Smooth muscle cell (in vitro differentiated cells): Measurements from ENCODE around the gene SECTM1. TPM values are rescaled to one million over a fixed set of nuclear protein-coding genes. Genes with fewer than 3 reads are reported as not detected.
A peak's percentile ranks its signal among the peaks of the same experiment; 100 is the strongest.

Experiments used
- DNase-seq: peaks from one replicate; lab custom pipeline; 2025; ENCODE audit not compliant: unreplicated experiment; lab: John Stamatoyannopoulos, UW
- H2AFZ ChIP-seq: fragments of 200-600 bp; sonication (generic); 2 replicates; pipeline ENCODE4 v1.6.0; 2016; ENCODE audit warnings: antibody characterized with exemption, low read depth, mild to moderate bottlenecking
- H3F3A ChIP-seq: fragments of 200-600 bp; sonication (generic); 2 replicates; pipeline ENCODE4 v1.6.0; 2017; ENCODE audit warnings: antibody characterized with exemption, low read depth
- H3K27ac ChIP-seq: fragments of 200-600 bp; sonication (generic); 2 replicates; pipeline ENCODE4 v1.5.1; 2016; ENCODE audit warnings: low read depth, mild to moderate bottlenecking
- H3K27me3 ChIP-seq: fragments of 200-600 bp; sonication (generic); 2 replicates; pipeline ENCODE4 v1.6.1; 2016; ENCODE audit warnings: low read depth, mild to moderate bottlenecking
- H3K36me3 ChIP-seq: fragments of 200-600 bp; sonication (generic); 2 replicates; pipeline ENCODE4 v1.5.1; 2016; ENCODE audit warnings: low read depth
- H3K4me1 ChIP-seq: fragments of 200-600 bp; sonication (generic); 2 replicates; pipeline ENCODE4 v1.5.1; 2016; ENCODE audit warnings: low read depth
- H3K4me2 ChIP-seq: fragments of 200-600 bp; sonication (generic); 2 replicates; pipeline ENCODE4 v1.6.0; 2016; ENCODE audit warnings: mild to moderate bottlenecking
- H3K4me3 ChIP-seq: fragments of 200-600 bp; sonication (generic); 2 replicates; pipeline ENCODE4 v1.5.1; 2016; ENCODE audit warnings: mild to moderate bottlenecking
- H3K79me2 ChIP-seq: fragments of 200-600 bp; sonication (generic); 2 replicates; pipeline ENCODE4 v1.6.0; 2016; ENCODE audit warnings: low read depth, mild to moderate bottlenecking
- H3K9ac ChIP-seq: fragments of 200-600 bp; sonication (generic); 2 replicates; pipeline ENCODE4 v1.6.0; 2016; ENCODE audit warnings: low read depth
- H3K9me3 ChIP-seq: fragments of 200-600 bp; sonication (generic); replicated peaks from 2 replicates; pipeline ENCODE4 v1.5.1; 2016; ENCODE audit warnings: low read depth
- H4K20me1 ChIP-seq: fragments of 200-600 bp; sonication (generic); 2 replicates; pipeline ENCODE4 v1.6.0; 2016; ENCODE audit warnings: low read depth
- CTCF ChIP-seq: fragments of 200-600 bp; sonication (generic); IDR thresholded peaks from 2 replicates; pipeline ENCODE4 v1.5.1; 2017; ENCODE audit warnings: borderline replicate concordance, mild to moderate bottlenecking, antibody characterized with exemption; ENCODE audit not compliant: insufficient read depth, poor library complexity, severe bottlenecking
- WGBS: methylation state at CpG from one replicate; pipeline ENCODE4 v1.1.7; 2016; ENCODE audit warnings: low lambda C conversion rate; 5-methylcytosine and 5-hydroxymethylcytosine counted together
- polyA plus RNA-seq: library from polyadenylated mRNA; unstranded; fragments of >200 nt; fragmentation: Nextera tagmentation; extraction: Ambion mirVana; gene quantifications from 2 replicates; pipeline ENCODE4 v1.2.1, GENCODE V29; 2016
- total RNA-seq: library from RNA; depleted of rRNA; stranded (reverse); fragments of >200 nt; gene quantifications from 2 replicates; pipeline ENCODE4 v1.2.3, GENCODE V29; 2014

SECTM1 gene
- total and polyA plus RNA-seq, 2 experiments from 2014 or later, result 0.49 TPM; not detected in 1

GRCh38 chr17:82273327-82274133, 60.0 kb downstream of the SECTM1 start, which contains the start of gene CSNK1D:
CSNK1D (minus strand) TSS chr17:82273700; CDS start chr17:82273381, 319 bp downstream.
- DNase-seq, result peak; percentile 89
- peaks cover 13% of the 10 kb centered on the region for H3K4me1 ChIP-seq

DNA sequence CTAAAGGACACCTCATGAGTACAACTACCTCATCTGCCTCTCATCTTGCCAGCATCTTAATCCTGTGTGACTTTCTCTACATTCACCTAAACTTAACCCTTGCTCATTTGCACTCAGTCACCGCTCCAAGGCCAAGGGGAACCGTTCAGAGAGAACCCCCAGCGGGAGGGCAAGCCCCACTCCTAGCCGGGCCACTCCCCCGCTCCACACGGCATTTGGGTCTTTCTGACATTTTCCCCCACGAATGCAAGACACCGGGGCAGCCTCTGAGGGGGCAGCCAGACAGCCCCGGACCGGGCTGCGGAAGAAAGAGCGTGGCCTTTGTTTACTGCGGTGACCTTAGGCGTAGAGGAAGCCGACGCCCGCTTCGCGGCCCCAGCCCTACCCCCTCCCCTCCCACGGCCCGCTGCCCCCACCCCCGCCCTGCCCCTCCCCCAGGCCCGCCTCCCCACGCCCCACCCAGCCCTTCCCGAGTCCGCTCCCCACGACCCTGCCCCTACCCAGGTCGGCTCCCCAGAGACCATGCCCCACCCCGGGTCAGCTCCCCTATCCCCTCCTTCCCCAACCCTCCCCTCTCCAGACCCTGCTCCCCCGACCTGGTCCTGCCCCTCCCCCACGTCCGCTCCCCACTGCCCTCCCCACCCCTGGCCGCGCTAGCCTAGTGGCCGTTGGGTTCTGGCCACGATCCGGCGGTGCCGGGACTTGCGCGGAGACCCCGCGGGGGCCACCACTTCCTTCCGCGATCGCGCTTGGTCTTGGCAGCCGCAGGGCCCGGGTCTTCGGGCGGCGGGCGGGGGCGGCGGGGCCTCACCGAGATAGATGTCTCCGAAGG, 60.9 kb downstream of the SECTM1 start:
- peak overlapping the region; percentile 94 for H2AFZ ChIP-seq
- peaks cover 50% of the 10 kb centered on the region for H4K20me1 ChIP-seq
- peaks cover 9% of the 10 kb centered on the region for H3F3A ChIP-seq
- DNase-seq, result no peak
- no peaks in the 10 kb centered on the region for H3K36me3 ChIP-seq
- no peaks in the 10 kb centered on the region for H3K9me3 ChIP-seq
- H3K27me3 ChIP-seq, result no peaks in the 10 kb centered on the region
- H3K9ac ChIP-seq, result peak overlapping the region; percentile 99
- H3K4me2 ChIP-seq, result peak overlapping the region; percentile 99
- H3K79me2 ChIP-seq, result peaks cover 57% of the 10 kb centered on the region
- 2% methylated on average over 25 of the region's 57 CpGs for WGBS
- TF ChIP-seq CTCF, result no peak
- H3K4me1 ChIP-seq, result peaks cover 13% of the 10 kb centered on the region
- H3K27ac ChIP-seq, result peak overlapping the region; percentile 99
- peak overlapping the region; percentile 89 for H3K4me3 ChIP-seq

More at GRCh38 chr17:82273327-82274133, 60.0 kb downstream of the SECTM1 start, which contains the start of gene CSNK1D:
- WGBS, result 5% methylated on average over 72 of the region's 80 CpGs
- TF ChIP-seq CTCF, result no peak
- Histone ChIP-seq H2AFZ (peak within 1 kb of the TSS; percentile 94), H3K79me2 (peaks cover 49% of the 10 kb centered on the region), H3K9ac (peak within 1 kb of the TSS; percentile 99), H3F3A (peaks cover 7% of the 10 kb centered on the region), H4K20me1 (peaks cover 41% of the 10 kb centered on the region), H3K27ac (peak within 1 kb of the TSS; percentile 99), H3K27me3 (no peaks in the 10 kb centered on the region), H3K36me3 (no peaks in the 10 kb centered on the region), H3K9me3 (no peaks in the 10 kb centered on the region), H3K4me3 (peak within 1 kb of the TSS; percentile 89), H3K4me2 (peak within 1 kb of the TSS; percentile 99)

DNA sequence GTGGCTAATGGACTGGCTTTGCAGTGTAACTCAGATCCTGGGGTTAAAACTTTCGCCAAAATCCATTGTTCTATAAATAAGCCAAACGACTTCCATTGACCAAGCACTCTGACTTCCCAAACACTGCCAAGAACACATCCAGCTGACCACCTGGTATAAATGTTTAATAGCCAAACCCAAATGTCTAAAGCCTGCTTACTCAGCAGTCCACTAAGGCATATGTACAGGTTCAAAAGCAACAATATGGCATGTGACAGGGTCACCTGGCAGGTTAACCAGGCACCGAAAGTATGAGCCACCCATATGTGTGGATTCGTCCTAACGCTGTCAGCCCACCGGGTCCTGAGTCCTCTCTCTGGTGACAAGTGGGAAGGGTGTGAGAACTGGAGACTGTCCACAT, 62.2 kb downstream of the SECTM1 start:
- no peak for TF ChIP-seq CTCF
- peaks cover 13% of the 10 kb centered on the region for H3K4me1 ChIP-seq
- 99% methylated on average over 6 of the region's 6 CpGs for WGBS
- no peaks in the 10 kb centered on the region for H3K27me3 ChIP-seq
- H3K27ac ChIP-seq, result peak overlapping the region; percentile 5
- H2AFZ ChIP-seq, result no peak overlapping the region
- no peak overlapping the region for H3K4me3 ChIP-seq
- peaks cover 63% of the 10 kb centered on the region for H4K20me1 ChIP-seq
- no peaks in the 10 kb centered on the region for H3K36me3 ChIP-seq
- peaks cover 69% of the 10 kb centered on the region for H3K79me2 ChIP-seq
- peak overlapping the region; percentile 99 for H3K4me2 ChIP-seq
- no peak for DNase-seq
- H3F3A ChIP-seq, result peaks cover 11% of the 10 kb centered on the region
- H3K9ac ChIP-seq, result no peak overlapping the region
- no peaks in the 10 kb centered on the region for H3K9me3 ChIP-seq

Other genes starting within 250 kb of the SECTM1 start
- 46.6 and 49.4 TPM in 2 replicates for gene FASN, start 235.5 kb downstream of the SECTM1 start, total RNA-seq
- 48.4 and 49.3 TPM in 2 replicates for gene FASN, start 235.5 kb downstream of the SECTM1 start, polyA plus RNA-seq
- gene CCDC57, start 120.9 kb downstream of the SECTM1 start, total RNA-seq, result 11.4 and 18.3 TPM in 2 replicates
- 23.1 and 34.6 TPM in 2 replicates for gene CCDC57, start 120.9 kb downstream of the SECTM1 start, polyA plus RNA-seq
- 151 and 180 TPM in 2 replicates for gene SLC16A3, start 104.7 kb downstream of the SECTM1 start, total RNA-seq
- 83.3 and 96.1 TPM in 2 replicates for gene SLC16A3, start 104.7 kb downstream of the SECTM1 start, polyA plus RNA-seq
- gene CSNK1D, start 60.1 kb downstream of the SECTM1 start, total RNA-seq, result 51.6 and 75.3 TPM in 2 replicates
- gene CSNK1D, start 60.1 kb downstream of the SECTM1 start, polyA plus RNA-seq, result 135 and 172 TPM in 2 replicates
- not detected in 2 replicates for gene CD7, start 16.2 kb downstream of the SECTM1 start, total RNA-seq
- gene CD7, start 16.2 kb downstream of the SECTM1 start, polyA plus RNA-seq, result 0.18 and 0.79 TPM in 2 replicates
- gene TEX19, start 25.5 kb upstream of the SECTM1 start, total RNA-seq, result not detected in 2 replicates
- not detected in 2 replicates for gene TEX19, start 25.5 kb upstream of the SECTM1 start, polyA plus RNA-seq
- not detected in 2 replicates for gene UTS2R, start 38.0 kb upstream of the SECTM1 start, total RNA-seq
- gene UTS2R, start 38.0 kb upstream of the SECTM1 start, polyA plus RNA-seq, result 0.30 TPM in 1 of 2 replicates, not detected in the other
- 1.5 and 9.2 TPM in 2 replicates for gene HEXD, start 84.6 kb upstream of the SECTM1 start, total RNA-seq
- 9.2 and 13.8 TPM in 2 replicates for gene HEXD, start 84.6 kb upstream of the SECTM1 start, polyA plus RNA-seq
- 10.5 and 18.4 TPM in 2 replicates for gene OGFOD3, start 84.8 kb upstream of the SECTM1 start, total RNA-seq
- 21.0 and 30.4 TPM in 2 replicates for gene OGFOD3, start 84.8 kb upstream of the SECTM1 start, polyA plus RNA-seq
- 23.3 and 26.1 TPM in 2 replicates for gene CYBC1, start 117.0 kb upstream of the SECTM1 start, total RNA-seq
- gene CYBC1, start 117.0 kb upstream of the SECTM1 start, polyA plus RNA-seq, result 65.8 and 66.0 TPM in 2 replicates
- gene NARF, start 125.0 kb upstream of the SECTM1 start, total RNA-seq, result 52.0 and 121 TPM in 2 replicates
- 163 and 178 TPM in 2 replicates for gene NARF, start 125.0 kb upstream of the SECTM1 start, polyA plus RNA-seq
- gene FOXK2, start 186.0 kb upstream of the SECTM1 start, total RNA-seq, result 27.1 and 27.3 TPM in 2 replicates
- gene FOXK2, start 186.0 kb upstream of the SECTM1 start, polyA plus RNA-seq, result 25.9 and 39.3 TPM in 2 replicates